K562 (cell line): Measurements from ENCODE around the gene JADE2. TPM values are rescaled to one million over a fixed set of nuclear protein-coding genes. Genes with fewer than 3 reads are reported as not detected.

Experiments
- BDP1 ChIP-seq: IDR thresholded peaks from 3 replicates; pipeline ENCODE4 v1.6.1; 2011; ENCODE audit not compliant: insufficient read length, insufficient read depth
- CHD1 ChIP-seq: fragments of 200-600 bp; sonication (generic); IDR thresholded peaks from one replicate; pipeline ENCODE4 v1.6.1; 2012; ENCODE audit warnings: mild to moderate bottlenecking, moderate library complexity, low read length, inconsistent platforms
- EGR1 ChIP-seq: fragments of 450-650 bp; conservative IDR thresholded peaks from 2 replicates; pipeline ENCODE4 v1.6.1; 2017; ENCODE audit warnings: mild to moderate bottlenecking
- FOXA1 ChIP-seq: fragments of 450-650 bp; IDR thresholded peaks from 2 replicates; pipeline ENCODE4 v1.6.1; 2016; ENCODE audit warnings: mild to moderate bottlenecking, borderline replicate concordance
- HDAC6 ChIP-seq: IDR thresholded peaks from 2 replicates; pipeline ENCODE4 v1.6.1; 2012; ENCODE audit warnings: low read depth, mild to moderate bottlenecking, control low read depth, inconsistent platforms, low read length, moderate library complexity
- MTA2 ChIP-seq: fragments of 450-650 bp; IDR thresholded peaks from 2 replicates; pipeline ENCODE4 v1.6.1; 2016; ENCODE audit warnings: low read depth
- MYC ChIP-seq, 2 experiments: fragments of 250-450 bp in 1 of 2; sonication (Bioruptor Pico) in 1 of 2; IDR thresholded peaks; 2 replicates each; pipeline versions ENCODE4 v1.5.1 to v1.6.1; 2012 to 2021; ENCODE audit warnings: low read depth in 2 of 2, borderline replicate concordance in 1 of 2, improper control_type of control experiment in 1 of 2, low read length in 1 of 2, mild to moderate bottlenecking in 1 of 2, moderate library complexity in 1 of 2
- NRF1 ChIP-seq, 2 experiments: fragments of 450-650 bp; IDR thresholded peaks in 1 of 2; conservative IDR thresholded peaks in 1 of 2; 2 replicates each; pipeline ENCODE4 v1.6.1; 2014; ENCODE audit warnings: mild to moderate bottlenecking in 2 of 2
- SMAD3 ChIP-seq: fragments of 450-650 bp; formaldehyde crosslinking; conservative IDR thresholded peaks from 2 replicates; pipeline ENCODE4 v1.4.0; 2020; ENCODE audit warnings: mild to moderate bottlenecking
- U2AF2 ChIP-seq: fragments of 200-400 bp; formaldehyde crosslinking; optimal IDR thresholded peaks from 2 replicates; pipeline ENCODE3; 2017; ENCODE audit warnings: low read depth, mild to moderate bottlenecking, low read length
- ZBTB8A ChIP-seq: fragments of 450-650 bp; IDR thresholded peaks from 2 replicates; pipeline ENCODE4 v1.6.1; 2018; ENCODE audit warnings: mild to moderate bottlenecking, moderate library complexity; ENCODE audit not compliant: partially characterized antibody
- ZEB2 ChIP-seq: fragments of 450-650 bp; IDR thresholded peaks from 2 replicates; pipeline ENCODE4 v1.6.1; 2016
- ZNF12 ChIP-seq: sonication (generic); formaldehyde crosslinking; IDR thresholded peaks from 2 replicates; pipeline ENCODE4 v1.4.0; 2020; ENCODE audit warnings: mild to moderate bottlenecking, missing genetic modification reagents
- ZNF197 ChIP-seq: fragments of 200-800 bp; sonication (Bioruptor generic); IDR thresholded peaks from 2 replicates; pipeline ENCODE4 v1.6.1; 2016; ENCODE audit warnings: low read depth, missing genetic modification characterization, missing compliant biosample characterization
- ZNF707 ChIP-seq: fragments of 250-450 bp; sonication (Bioruptor Pico); conservative IDR thresholded peaks from 2 replicates; pipeline ENCODE4 v1.8.0; 2022; ENCODE audit warnings: inconsistent platforms, mild to moderate bottlenecking, moderate library complexity
- ZNF79 ChIP-seq: fragments of 250-450 bp; sonication (Bioruptor Pico); IDR thresholded peaks from 2 replicates; pipeline ENCODE4 v1.4.0; 2020; ENCODE audit warnings: low read depth, mild to moderate bottlenecking, moderate library complexity
- polyA plus RNA-seq, 8 experiments: library from polyadenylated mRNA; depleted of rRNA in 4 of 8; stranded (reverse) in 5 of 8; unstranded in 3 of 8; fragments of >200 nt; fragmentation: Nextera tagmentation in 2 of 8; fragmentation: Illumina TruSeq in 1 of 8; extraction: Ambion mirVana in 2 of 8; extraction: Trizol in 1 of 8; gene quantifications; 2 replicates each; pipeline versions ENCODE4 v1.2.1 to v1.2.3, GENCODE V29; 2011 to 2014; ENCODE audit warnings: inconsistent platforms in 1 of 8, missing spikeins in 1 of 8
- total RNA-seq, 7 experiments: library from RNA; depleted of rRNA in 6 of 7; stranded (reverse); fragments of >200 nt in 6 of 7; fragmentation: Illumina TruSeq in 2 of 7; extraction: Trizol in 2 of 7; gene quantifications; 2 replicates each; pipeline versions ENCODE4 v1.2.1 to v1.2.3, GENCODE V29; 2011 to 2021; ENCODE audit warnings: low replicate concordance in 1 of 7
- TF ChIP-seq, protein P1 (sequence below): fragments of 450-650 bp; IDR thresholded peaks from 2 replicates; pipeline ENCODE4 v1.7.1; 2018; ENCODE audit warnings: mild to moderate bottlenecking, low read depth; ENCODE audit not compliant: partially characterized antibody
- TF ChIP-seq, protein P2 (sequence below): fragments of 250-450 bp; sonication (Bioruptor Pico); IDR thresholded peaks from 2 replicates; pipeline ENCODE4 v1.8.0; 2022; ENCODE audit warnings: moderate library complexity, mild to moderate bottlenecking, inconsistent platforms
- TF ChIP-seq, protein P3 (sequence below): sonication (generic); formaldehyde crosslinking; IDR thresholded peaks from 2 replicates; pipeline ENCODE4 v1.8.0; 2022; ENCODE audit warnings: mild to moderate bottlenecking, missing genetic modification reagents, borderline replicate concordance
- TF ChIP-seq, protein P4 (sequence below): fragments of 450-650 bp; IDR thresholded peaks from 2 replicates; pipeline ENCODE4 v1.6.1; 2016; ENCODE audit warnings: borderline replicate concordance

The JADE2 gene
- total and polyA plus RNA-seq, 9 of the 15 experiments (the other 6 are each of a cell fraction or from before 2014, with no cell fraction given): 0.50 to 23.3 (median 9.1) TPM

DNA sequence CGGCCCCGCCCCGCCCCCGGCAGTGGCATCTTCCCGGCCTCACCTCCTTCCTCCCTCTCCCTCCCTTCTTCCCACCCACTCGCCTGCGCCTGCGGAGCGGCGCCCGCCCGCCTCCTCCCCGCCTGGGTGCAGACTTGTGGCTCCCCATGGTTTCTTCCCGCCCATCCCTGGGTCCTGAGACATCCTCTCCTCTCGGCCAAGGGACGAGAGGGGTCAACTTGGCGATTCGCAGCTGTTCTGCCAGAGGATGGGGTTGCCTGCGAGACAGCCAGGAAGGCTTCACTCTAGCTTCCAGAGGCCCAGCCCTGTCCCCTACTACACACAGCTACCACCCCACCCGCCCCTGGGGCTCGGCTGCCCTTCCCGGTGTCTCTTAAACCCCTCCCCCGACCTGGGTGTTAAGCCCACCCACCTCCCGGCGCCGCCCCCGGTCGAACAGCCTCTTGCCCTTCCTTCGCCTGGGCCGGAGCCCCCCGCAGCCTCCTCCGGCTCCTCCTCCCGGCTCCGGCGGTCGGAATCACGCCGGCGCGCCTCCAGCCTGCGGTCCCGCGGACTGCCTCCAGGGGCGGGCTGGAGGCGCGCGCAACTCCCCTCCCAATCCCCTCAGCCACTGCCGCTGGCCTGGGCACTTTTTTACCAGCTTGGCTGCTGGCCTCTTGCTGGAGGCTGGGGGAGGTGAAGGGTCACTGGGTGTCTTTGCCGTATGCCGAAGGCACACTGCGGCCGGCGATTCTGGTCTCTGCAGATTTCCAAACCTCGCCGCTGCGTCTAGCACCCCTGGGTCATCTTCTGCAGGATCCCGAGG, 1.9 kb downstream of the JADE2 start (continued):
- TF ChIP-seq, protein P1, sequence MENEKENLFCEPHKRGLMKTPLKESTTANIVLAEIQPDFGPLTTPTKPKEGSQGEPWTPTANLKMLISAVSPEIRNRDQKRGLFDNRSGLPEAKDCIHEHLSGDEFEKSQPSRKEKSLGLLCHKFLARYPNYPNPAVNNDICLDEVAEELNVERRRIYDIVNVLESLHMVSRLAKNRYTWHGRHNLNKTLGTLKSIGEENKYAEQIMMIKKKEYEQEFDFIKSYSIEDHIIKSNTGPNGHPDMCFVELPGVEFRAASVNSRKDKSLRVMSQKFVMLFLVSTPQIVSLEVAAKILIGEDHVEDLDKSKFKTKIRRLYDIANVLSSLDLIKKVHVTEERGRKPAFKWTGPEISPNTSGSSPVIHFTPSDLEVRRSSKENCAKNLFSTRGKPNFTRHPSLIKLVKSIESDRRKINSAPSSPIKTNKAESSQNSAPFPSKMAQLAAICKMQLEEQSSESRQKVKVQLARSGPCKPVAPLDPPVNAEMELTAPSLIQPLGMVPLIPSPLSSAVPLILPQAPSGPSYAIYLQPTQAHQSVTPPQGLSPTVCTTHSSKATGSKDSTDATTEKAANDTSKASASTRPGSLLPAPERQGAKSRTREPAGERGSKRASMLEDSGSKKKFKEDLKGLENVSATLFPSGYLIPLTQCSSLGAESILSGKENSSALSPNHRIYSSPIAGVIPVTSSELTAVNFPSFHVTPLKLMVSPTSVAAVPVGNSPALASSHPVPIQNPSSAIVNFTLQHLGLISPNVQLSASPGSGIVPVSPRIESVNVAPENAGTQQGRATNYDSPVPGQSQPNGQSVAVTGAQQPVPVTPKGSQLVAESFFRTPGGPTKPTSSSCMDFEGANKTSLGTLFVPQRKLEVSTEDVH: no peak
- no peak for TF ChIP-seq MYC (IDR thresholded peaks at IDR 0.05; ENCODE audit: low read depth, low read length)
- TF ChIP-seq MYC (CRISPR knock-in tag; IDR thresholded peaks at IDR 0.05; ENCODE audit: borderline replicate concordance, low read depth): no peak
- peak; percentile 83 for TF ChIP-seq EGR1
- TF ChIP-seq ZNF197 (CRISPR knock-in tag): no peak
- TF ChIP-seq NRF1 (conservative IDR thresholded peaks at IDR 0.05 in 1 of 2, IDR thresholded peaks at IDR 0.05 in 1 of 2): peak; percentile 80 to 84
- TF ChIP-seq FOXA1: no peak
- TF ChIP-seq, protein P2, sequence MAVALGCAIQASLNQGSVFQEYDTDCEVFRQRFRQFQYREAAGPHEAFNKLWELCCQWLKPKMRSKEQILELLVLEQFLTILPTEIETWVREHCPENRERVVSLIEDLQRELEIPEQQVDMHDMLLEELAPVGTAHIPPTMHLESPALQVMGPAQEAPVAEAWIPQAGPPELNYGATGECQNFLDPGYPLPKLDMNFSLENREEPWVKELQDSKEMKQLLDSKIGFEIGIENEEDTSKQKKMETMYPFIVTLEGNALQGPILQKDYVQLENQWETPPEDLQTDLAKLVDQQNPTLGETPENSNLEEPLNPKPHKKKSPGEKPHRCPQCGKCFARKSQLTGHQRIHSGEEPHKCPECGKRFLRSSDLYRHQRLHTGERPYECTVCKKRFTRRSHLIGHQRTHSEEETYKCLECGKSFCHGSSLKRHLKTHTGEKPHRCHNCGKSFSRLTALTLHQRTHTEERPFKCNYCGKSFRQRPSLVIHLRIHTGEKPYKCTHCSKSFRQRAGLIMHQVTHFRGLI (CRISPR knock-in tag): no peak
- no peak for TF ChIP-seq BDP1
- no peak; the same call in 1 of the 2 replicates for TF ChIP-seq ZNF12 (CRISPR knock-in tag)
- TF ChIP-seq U2AF2: no peak
- TF ChIP-seq, protein P3, sequence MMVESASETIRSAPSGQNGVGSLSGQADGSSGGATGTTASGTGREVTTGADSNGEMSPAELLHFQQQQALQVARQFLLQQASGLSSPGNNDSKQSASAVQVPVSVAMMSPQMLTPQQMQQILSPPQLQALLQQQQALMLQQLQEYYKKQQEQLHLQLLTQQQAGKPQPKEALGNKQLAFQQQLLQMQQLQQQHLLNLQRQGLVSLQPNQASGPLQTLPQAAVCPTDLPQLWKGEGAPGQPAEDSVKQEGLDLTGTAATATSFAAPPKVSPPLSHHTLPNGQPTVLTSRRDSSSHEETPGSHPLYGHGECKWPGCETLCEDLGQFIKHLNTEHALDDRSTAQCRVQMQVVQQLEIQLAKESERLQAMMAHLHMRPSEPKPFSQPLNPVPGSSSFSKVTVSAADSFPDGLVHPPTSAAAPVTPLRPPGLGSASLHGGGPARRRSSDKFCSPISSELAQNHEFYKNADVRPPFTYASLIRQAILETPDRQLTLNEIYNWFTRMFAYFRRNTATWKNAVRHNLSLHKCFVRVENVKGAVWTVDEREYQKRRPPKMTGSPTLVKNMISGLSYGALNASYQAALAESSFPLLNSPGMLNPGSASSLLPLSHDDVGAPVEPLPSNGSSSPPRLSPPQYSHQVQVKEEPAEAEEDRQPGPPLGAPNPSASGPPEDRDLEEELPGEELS (CRISPR knock-in tag): no peak
- no peak for TF ChIP-seq ZEB2
- no peak for TF ChIP-seq SMAD3 (CRISPR knock-in tag)
- TF ChIP-seq, protein P4, sequence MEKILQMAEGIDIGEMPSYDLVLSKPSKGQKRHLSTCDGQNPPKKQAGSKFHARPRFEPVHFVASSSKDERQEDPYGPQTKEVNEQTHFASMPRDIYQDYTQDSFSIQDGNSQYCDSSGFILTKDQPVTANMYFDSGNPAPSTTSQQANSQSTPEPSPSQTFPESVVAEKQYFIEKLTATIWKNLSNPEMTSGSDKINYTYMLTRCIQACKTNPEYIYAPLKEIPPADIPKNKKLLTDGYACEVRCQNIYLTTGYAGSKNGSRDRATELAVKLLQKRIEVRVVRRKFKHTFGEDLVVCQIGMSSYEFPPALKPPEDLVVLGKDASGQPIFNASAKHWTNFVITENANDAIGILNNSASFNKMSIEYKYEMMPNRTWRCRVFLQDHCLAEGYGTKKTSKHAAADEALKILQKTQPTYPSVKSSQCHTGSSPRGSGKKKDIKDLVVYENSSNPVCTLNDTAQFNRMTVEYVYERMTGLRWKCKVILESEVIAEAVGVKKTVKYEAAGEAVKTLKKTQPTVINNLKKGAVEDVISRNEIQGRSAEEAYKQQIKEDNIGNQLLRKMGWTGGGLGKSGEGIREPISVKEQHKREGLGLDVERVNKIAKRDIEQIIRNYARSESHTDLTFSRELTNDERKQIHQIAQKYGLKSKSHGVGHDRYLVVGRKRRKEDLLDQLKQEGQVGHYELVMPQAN: no peak; the same call in 1 of the 2 replicates
- no peak for TF ChIP-seq ZBTB8A
- TF ChIP-seq ZNF79 (CRISPR knock-in tag): no peak
- no peak for TF ChIP-seq ZNF707 (CRISPR knock-in tag)
- no peak for TF ChIP-seq HDAC6
- TF ChIP-seq MTA2: no peak
- no peak for TF ChIP-seq CHD1
